SKM-1 treated with dmso at 0.1 percent for 144 hours (cell line): ENCODE results near the gene DIDO1.

Experiments
- DNase-seq: peaks from one replicate; lab custom pipeline; 2025; ENCODE audit not compliant: unreplicated experiment; lab: John Stamatoyannopoulos, UW

The DIDO1 gene

DNA sequence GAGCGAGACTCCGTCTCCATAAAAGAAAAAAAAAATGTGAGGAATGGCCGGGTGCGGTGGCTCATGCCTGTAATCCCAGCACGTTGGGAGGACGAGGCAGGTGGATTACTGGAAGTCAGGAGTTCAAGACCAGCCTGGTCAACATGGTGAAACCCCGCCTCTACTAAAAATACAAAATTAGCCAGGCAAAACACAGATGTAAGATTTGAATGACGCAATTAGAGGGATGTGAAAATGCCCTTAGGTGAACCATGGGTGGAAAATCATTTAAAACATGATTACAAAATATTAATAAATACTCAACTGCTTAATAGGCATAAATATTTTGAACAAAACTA lies 88.5 kb downstream of the DIDO1 start:
- peak; percentile 59 for DNase-seq

DNA sequence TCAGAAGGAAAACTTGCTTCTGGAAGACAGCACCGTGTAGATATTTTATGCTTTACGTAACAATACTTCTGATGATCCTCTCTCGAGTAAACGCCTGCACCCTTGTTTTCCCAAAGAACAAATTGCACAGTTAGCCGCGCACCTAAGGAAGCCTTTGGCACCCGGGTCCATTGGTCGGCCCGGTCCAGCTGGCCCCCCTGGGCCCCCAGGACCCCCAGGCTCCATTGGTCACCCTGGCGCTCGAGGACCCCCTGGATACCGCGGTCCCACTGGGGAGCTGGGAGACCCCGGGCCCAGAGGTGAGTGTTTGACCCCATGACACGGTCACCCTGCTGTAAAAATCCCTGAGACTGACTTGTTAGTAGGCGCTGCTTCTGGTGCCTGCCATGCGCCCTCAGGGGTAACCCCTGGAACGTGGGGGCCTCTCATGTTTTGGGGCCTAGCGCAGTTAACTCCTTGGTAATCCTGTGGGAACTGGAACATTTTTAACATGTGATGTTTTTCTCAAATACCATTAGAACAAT lies 89.3 kb downstream of the DIDO1 start:
- DNase-seq = no peak

DNA sequence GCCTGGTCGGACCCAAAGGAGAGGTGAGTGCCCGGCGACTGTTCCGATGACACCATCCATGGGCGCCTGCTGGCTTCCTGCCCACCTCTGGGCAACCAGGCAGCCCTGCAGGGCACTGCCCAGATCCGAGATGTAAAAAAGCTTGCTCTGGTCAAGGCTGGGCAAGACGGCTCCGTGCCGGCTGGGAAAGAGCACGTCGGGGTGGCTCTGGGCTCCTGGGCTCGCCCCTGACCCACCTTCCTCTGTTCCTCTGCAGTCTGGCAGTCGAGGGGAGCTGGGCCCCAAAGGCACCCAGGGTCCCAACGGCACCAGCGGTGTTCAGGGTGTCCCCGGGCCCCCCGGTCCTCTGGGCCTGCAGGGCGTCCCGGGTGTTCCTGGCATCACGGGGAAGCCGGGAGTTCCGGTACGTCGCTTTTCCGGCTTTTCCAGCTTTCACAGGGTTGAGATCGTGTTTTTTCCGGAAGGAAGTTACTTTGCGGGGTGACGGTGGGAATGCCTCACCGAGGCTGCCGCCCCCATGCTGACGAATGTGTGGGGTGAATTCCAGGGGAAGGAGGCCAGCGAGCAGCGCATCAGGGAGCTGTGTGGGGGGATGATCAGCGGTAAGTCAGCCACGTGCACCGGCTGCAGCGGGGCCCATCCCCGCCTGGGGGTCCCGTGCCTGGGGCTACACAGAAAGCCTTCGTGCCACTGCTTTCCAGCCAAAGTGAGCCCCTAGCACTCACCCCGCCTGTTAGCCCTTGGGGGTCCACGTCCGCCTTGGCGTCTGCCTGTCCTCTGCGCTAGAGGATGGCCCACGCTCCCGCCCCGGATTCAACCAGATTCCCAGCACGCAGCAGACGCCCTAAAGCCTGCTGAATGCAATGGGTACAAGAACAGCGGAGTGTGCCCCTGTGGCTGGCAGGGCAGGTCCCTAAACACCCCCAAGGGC lies 90.1 kb downstream of the DIDO1 start:
- DNase-seq = no peak

DNA sequence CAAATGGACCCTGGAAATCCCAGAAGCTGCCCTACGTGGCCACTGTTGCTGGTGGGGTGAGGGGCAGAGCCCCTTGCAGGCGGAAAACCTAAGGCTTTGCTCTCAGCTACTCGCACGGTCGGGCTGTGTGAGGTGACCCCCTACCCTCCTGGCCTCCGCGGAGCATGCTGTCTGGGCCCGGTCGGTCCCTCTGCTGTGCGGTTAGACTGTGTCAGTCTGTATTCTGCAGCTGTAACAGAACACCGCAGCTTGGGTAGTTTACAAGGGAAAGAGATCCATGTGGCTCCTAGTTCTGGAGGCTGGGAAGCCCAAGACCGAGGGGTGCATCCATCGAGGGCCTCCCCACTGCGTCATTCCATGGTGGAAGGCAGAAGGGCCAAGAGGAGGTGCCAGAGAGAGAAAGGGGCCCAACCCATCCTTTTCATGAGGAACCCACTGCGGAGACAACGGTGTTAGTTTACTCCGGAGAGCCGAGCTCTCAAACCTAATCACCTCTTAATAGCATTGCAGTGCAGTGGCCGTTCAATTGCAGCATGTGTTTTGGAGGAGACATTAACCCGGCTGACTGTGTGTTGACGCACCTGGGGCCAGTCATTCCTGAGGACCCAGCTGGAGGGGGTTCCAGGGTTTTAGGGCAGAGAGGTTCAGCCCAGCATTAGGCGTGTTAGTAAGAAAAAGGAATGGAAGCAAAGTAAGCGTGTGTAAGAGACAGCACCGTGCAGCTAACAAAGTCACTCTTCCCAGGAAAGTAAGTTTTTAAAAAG lies 91.2 kb downstream of the DIDO1 start:
- no peak for DNase-seq

DNA sequence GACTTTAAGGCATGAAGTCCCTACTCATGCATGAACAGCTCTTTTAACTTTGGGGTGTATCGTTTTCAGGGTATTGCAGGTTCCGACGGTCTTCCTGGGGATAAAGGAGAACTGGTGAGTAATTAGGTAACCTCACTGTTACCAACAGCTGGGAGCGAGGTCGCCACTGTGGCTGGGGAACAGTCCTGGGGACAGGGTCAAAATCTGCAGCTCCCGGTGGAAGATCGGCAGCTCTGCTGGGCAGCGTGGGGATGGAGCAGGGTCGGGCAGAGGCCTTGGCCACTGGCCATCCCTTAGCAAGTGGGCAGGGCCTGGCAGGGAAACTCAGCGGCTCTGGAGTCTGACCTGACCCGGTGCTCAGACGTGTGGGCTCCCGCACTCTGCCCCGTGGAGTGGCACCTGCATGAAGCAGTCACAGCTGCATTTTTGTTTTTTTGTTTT lies 93.3 kb downstream of the DIDO1 start:
- peak; percentile 69 for DNase-seq

DNA sequence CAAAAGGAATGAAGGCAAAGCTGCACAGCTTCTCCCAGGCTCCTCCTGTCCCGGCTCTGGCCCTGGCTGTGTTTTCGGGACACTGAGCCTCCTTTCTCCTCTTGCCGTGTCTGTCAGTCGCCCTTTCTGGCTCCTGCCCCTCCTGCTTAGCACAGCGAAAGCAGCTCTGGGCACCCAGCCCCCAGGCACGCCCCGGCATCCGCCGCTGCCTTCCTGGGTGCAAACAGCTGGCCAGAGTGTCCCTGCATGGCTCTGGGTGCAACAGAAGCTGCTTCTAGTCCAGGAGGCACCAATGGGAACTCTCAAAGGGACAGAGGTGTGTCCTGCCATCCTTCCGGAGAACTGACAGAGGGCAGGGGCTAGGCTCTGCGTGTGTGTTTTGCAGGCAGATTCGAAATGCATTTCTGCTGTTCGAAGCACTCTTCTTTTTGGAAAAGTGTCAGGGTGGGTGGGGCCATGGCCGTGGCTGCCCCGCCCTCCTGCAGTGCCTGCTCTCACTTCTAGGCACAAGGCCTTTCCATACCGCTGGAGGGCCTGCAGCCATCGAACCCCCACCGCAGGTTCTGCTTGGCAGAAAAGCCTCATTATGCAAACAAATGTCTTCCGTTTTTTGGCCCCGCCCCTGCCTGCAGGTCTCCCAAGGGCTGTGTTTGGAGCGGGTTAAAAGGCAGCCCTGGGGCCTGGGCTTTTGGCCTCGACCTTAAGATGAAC lies 93.9 kb downstream of the DIDO1 start:
- DNase-seq = peak; percentile 93

DNA sequence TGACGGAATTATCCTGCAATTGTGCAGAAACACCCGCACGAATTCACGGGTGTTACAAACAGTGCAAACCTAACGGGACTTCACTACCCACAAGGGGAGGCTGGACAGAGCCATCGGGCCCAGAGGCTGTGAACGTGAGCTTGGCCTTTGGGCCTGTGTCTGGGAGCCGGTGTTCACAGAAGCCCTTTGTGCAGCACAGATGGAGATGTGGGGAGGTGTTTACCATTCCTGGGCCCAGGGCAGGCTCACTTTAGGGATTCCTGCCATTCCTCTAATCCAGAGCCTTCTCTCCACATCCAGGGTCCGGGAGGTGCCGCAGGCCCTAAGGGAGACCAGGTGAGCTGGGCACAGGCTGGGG lies 94.5 kb downstream of the DIDO1 start:
- no peak for DNase-seq

DNA sequence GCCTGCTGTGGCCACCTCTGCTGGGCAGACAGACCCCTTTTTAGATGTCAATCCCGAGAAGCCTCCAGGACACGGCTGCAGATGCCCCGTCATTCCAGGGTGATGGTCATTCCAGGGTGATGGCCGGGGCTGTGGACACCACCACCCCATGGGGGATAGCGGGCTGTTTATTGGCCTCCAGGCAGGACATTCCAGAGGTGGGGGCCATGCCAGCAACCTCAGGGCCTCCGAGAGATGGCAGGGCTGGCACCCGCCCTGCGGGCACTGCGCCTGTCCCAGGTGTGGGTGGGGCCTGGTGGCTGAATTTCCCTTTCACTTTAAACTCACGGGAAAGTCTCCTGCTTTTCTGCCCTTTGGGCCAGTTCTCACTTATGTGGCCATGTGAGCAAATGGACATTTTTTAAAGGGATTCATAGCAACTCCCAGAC lies 94.9 kb downstream of the DIDO1 start:
- no peak for DNase-seq

DNA sequence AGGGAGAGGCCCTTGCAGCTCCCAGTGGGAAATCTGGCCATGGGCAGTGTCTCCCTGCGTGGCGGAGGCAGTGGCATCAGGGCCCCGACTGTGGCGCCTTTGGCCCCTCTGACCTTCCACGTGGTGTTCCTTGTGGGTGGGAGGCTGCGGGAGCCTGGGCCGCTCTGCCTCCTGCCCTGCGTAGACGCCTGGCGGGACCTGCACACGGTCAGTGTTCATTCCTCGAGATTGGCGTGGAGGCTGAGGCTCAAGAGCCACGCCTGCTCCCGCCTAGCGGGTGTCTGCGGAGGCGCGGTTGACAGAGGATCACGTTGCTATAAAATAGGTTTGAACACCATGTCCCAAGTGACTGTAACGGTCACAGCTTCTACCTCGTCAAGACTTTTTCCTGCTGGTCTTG lies 95.5 kb downstream of the DIDO1 start:
- DNase-seq = no peak

DNA sequence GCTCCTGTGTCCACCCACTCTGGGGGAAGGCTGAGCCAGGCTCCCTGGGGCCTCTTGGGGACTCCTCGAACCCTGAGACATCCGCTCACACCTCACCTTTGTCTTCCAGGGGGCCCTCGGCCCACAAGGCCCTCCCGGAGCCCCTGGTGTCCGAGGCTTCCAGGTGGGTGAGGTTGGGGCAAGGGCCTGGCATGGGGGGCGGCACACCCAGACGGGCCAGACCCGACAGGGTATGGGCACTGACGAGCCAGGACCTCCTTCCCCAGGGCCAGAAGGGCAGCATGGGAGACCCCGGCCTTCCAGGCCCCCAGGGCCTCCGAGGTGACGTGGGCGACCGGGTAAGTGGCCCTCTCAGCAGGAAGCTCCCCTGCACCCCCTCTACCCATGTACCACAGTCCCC lies 96.1 kb downstream of the DIDO1 start:
- no peak for DNase-seq

DNA sequence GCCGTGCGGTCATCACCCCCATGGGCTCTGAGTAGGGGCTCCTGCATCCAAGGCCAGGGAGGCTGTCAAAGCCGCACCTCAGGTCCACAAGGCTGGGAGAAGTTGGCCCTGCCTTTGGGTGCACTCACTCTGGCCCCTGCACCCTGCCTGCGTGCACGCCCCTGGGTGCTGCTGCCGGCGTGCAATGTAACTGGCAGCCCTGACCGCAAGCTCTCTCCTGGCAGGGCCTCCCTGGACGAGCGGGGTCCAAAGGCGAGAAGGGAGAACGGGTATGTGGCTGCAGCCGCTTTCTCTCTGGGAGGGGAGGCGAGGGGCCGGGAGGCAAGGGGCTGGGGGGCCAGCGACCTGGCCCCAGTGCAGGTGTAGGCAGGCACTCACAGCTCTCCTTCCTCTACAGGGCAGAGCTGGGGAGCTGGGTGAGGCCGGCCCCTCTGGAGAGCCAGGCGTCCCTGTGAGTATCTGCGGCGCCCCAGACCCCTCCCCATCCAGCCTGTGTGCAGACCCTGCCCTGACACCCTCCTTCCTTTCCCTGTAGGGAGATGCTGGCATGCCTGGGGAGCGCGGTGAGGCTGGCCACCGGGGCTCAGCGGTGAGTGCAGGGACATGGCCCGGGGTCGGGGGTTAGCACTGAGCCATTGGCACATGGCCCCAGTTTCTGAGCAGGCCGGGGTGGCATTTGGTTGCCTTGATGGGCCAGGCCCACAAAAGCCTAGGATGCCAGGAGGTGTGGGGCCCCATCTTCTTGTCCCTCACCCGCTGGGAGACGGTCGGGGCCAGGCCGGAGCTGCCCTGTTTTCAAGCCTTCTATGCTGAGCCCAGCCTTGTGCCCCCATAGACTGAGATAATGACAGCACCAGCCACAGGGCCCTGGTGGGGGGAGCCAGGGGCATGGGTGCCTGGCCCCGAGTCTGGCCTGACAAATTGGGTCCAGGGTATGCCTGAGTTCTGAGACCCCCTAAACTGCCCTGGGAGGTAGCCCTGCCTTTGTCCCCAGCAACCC lies 96.8 kb downstream of the DIDO1 start:
- no peak for DNase-seq

DNA sequence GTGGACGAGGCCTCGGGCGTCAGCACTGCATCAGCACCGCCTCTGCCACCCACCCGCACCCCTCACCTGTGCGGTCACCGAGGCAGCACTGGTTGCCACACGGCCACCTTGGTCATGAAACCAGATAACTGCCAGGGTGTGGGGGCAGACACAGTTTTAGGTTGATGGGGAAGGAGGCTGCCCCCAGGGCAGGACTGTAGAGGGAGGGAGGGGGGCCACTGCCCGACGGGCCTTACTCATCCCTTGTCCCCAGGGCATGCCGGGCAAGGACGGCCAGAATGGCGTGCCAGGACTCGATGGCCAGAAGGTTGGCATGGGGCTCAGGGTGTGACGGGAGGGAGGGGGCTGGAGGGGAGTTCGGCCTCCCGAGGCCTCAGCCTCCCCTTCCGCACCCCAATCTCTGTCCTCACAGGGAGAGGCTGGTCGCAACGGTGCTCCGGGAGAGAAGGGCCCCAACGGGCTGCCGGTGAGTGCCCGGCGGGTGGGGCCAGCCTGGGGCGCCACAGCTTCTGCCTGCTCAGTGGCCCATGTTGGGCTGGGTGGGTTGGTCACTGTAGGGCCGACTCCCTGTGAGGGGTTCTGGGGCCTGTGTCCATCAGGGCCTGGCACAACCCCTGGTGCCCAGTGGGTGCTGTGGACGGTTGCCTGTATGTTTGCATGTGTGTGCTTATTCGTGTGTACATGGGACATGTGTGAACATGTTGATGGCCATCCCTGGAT lies 97.6 kb downstream of the DIDO1 start:
- no peak for DNase-seq

DNA sequence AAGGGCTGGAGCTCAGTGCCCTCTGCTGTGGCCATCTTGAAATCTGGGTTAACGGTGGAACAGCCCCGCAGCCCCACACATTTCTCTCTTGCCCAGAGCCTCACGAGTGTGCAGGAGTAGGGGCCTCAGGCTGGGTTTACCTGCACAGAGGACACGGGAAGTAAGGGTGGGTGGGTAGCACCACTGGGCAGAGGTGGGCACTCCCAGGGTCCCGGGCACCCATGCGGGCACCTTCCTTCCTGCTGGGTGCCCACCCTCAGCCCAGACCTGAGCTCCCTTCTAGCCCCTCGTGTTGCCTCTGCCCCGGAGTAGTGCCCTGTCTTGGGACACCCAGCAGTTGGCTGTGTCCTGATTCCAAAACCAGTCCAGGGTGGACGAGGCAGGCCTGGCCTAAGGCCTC lies 98.3 kb downstream of the DIDO1 start:
- DNase-seq = no peak
